Measurements from ENCODE around the gene ZNF675.
"Not testable (repeated sequence)": the region's sequence is repeated elsewhere in the genome, so short reads cannot be mapped to it uniquely, and the experiment has no call there.

ZNF675 gene

GRCh38 chr19:23668606-23669005, 18.4 kb downstream of the ZNF675 start:
- H3K4me2 ChIP-seq (ENCODE audit: low read length); H2AK5ac ChIP-seq (ENCODE audit: low read length); H4K5ac ChIP-seq (ENCODE audit: low read length); H3K18ac ChIP-seq (ENCODE audit: low read length); H3K27me3 ChIP-seq (ENCODE audit: insufficient read depth, low read length, poor library complexity); H2BK5ac ChIP-seq (ENCODE audit: low read length); H3K9ac ChIP-seq (ENCODE audit: low read length); H3K27ac ChIP-seq (ENCODE audit: low read depth, low read length); H3K23ac ChIP-seq (ENCODE audit: low read length); H2BK15ac ChIP-seq (replicated peaks; ENCODE audit: low read depth); H3K36me3 ChIP-seq (ENCODE audit: control insufficient read depth, insufficient read depth, low read length); H3K56ac ChIP-seq (ENCODE audit: low read length); DNase-seq; H2BK120ac ChIP-seq (ENCODE audit: low read depth, low read length); H3K4me1 ChIP-seq (ENCODE audit: control insufficient read depth, low read depth, low read length); H3K4ac ChIP-seq (ENCODE audit: low read depth, low read length); H3K4me3 ChIP-seq (ENCODE audit: low read length); H4K8ac ChIP-seq (ENCODE audit: low read depth, low read length): not testable (repeated sequence)
- Histone ChIP-seq H3K79me1 (ENCODE audit: low read length) (peaks cover 14% of the 10 kb centered on the region), H3K79me2 (ENCODE audit: control insufficient read depth, insufficient read depth, low read length) (peaks cover 67% of the 10 kb centered on the region)
- WGBS (ENCODE audit: extremely low coverage, insufficient coverage, low lambda C conversion rate), result no CpG with 5 or more reads among the region's 32 CpGs

GRCh38 chr19:23665651-23666410, 21.2 kb downstream of the ZNF675 start:
- H3K18ac ChIP-seq (ENCODE audit: low read length), result no peak overlapping the region
- DNase-seq, result peak; percentile 35
- no peak overlapping the region for H2AK5ac ChIP-seq (ENCODE audit: low read length)
- H3K79me1 ChIP-seq (ENCODE audit: low read length), result peaks cover 3% of the 10 kb centered on the region
- H4K8ac ChIP-seq (ENCODE audit: low read depth, low read length), result no peak overlapping the region
- H3K36me3 ChIP-seq (ENCODE audit: control insufficient read depth, insufficient read depth, low read length), result peaks cover 3% of the 10 kb centered on the region
- peaks cover 2% of the 10 kb centered on the region for H3K4me1 ChIP-seq (ENCODE audit: control insufficient read depth, low read depth, low read length)
- no peak overlapping the region for H2BK15ac ChIP-seq (replicated peaks; ENCODE audit: low read depth)
- peaks cover 43% of the 10 kb centered on the region for H3K79me2 ChIP-seq (ENCODE audit: control insufficient read depth, insufficient read depth, low read length)
- no peak overlapping the region for H2BK120ac ChIP-seq (ENCODE audit: low read depth, low read length)
- no peak overlapping the region for H3K4me2 ChIP-seq (ENCODE audit: low read length)
- no peak overlapping the region for H2BK5ac ChIP-seq (ENCODE audit: low read length)
- no peak overlapping the region for H3K56ac ChIP-seq (ENCODE audit: low read length)
- no peak overlapping the region for H3K4me3 ChIP-seq (ENCODE audit: low read length)
- H3K9ac ChIP-seq (ENCODE audit: low read length), result no peak overlapping the region
- no peak overlapping the region for H3K23ac ChIP-seq (ENCODE audit: low read length)
- no peak overlapping the region for H3K4ac ChIP-seq (ENCODE audit: low read depth, low read length)
- no CpG with 5 or more reads among the region's 3 CpGs for WGBS (ENCODE audit: extremely low coverage, insufficient coverage, low lambda C conversion rate)
- H4K5ac ChIP-seq (ENCODE audit: low read length), result no peak overlapping the region
- H3K27me3 ChIP-seq (ENCODE audit: insufficient read depth, low read length, poor library complexity), result no peaks in the 10 kb centered on the region
- no peak overlapping the region for H3K27ac ChIP-seq (ENCODE audit: low read depth, low read length)

DNA sequence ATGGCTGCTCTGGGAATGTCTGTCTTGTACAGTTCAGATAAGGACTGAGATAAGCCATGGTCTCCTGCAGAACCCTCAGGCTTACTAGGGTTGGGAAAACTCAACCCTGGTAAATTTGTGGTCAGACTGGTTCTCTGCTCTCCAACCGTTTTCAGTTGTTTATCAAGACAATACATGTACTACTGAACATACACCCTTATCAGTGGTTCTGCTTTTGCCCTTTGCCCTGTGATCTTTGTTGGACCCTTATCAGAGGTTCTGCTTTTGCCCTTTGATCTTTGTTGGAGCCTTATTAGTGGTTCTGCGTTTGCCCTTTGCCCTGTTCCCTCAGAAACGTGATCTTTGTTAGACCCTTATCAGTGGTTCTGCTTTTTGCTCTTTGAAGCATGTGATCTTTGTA, 37.2 kb downstream of the ZNF675 start:
- H3K4me3 ChIP-seq (ENCODE audit: low read length); H2AK5ac ChIP-seq (ENCODE audit: low read length); H3K4ac ChIP-seq (ENCODE audit: low read depth, low read length); H2BK5ac ChIP-seq (ENCODE audit: low read length); H3K79me2 ChIP-seq (ENCODE audit: control insufficient read depth, insufficient read depth, low read length); H3K4me1 ChIP-seq (ENCODE audit: control insufficient read depth, low read depth, low read length); H3K23ac ChIP-seq (ENCODE audit: low read length); H3K4me2 ChIP-seq (ENCODE audit: low read length); H3K9ac ChIP-seq (ENCODE audit: low read length); H3K18ac ChIP-seq (ENCODE audit: low read length); H3K56ac ChIP-seq (ENCODE audit: low read length); H4K8ac ChIP-seq (ENCODE audit: low read depth, low read length); H3K27me3 ChIP-seq (ENCODE audit: insufficient read depth, low read length, poor library complexity); H3K27ac ChIP-seq (ENCODE audit: low read depth, low read length); H3K36me3 ChIP-seq (ENCODE audit: control insufficient read depth, insufficient read depth, low read length); H2BK120ac ChIP-seq (ENCODE audit: low read depth, low read length); H2BK15ac ChIP-seq (replicated peaks; ENCODE audit: low read depth); H4K5ac ChIP-seq (ENCODE audit: low read length); H3K79me1 ChIP-seq (ENCODE audit: low read length): not testable (repeated sequence)
- peak; percentile 24 for DNase-seq
- WGBS (ENCODE audit: extremely low coverage, insufficient coverage, low lambda C conversion rate), result no CpG with 5 or more reads among the region's 3 CpGs
